IPS-11a (cell line): Measurements from ENCODE around the gene CENPI.
"Not testable (repeated sequence)": the region's sequence is repeated elsewhere in the genome, so short reads cannot be mapped to it uniquely, and the experiment has no call there.

Experiments used
- H3K4me3 ChIP-seq: one replicate; pipeline ENCODE4 v1.5.1; 2013; ENCODE audit warnings: low read depth, low read length, control low read depth

The CENPI gene

GRCh38 chrX:101097546-101098453 lies at the start of gene CENPI:
TSS of gene CENPI (plus strand) at chrX:101098204. CDS start at chrX:101101071, 2,867 bp downstream.
- H3K4me3 ChIP-seq = peak within 1 kb of the TSS; percentile 61

GRCh38 chrX:101051153-101051548 lies 46.9 kb upstream of the CENPI start:
- H3K4me3 ChIP-seq = peak overlapping the region; percentile 51

- peak within 1 kb of the TSS; percentile 51 for H3K4me3 ChIP-seq
Observed at GRCh38 chrX:101051549-101052302, 46.3 kb upstream of the CENPI start, which contains the start of gene TRMT2B. TSS of gene TRMT2B (minus strand) at chrX:101052111. CDS start at chrX:101042289, 9,822 bp downstream.

GRCh38 chrX:101056551-101056950 lies 41.5 kb upstream of the CENPI start:
- not testable (repeated sequence) for H3K4me3 ChIP-seq

- no peak overlapping the region for H3K4me3 ChIP-seq
Observed at GRCh38 chrX:101057093-101057714, 40.8 kb upstream of the CENPI start.

GRCh38 chrX:101062176-101062575 lies 35.8 kb upstream of the CENPI start:
- no peak overlapping the region for H3K4me3 ChIP-seq

- H3K4me3 ChIP-seq = no peak overlapping the region
Observed at GRCh38 chrX:101071582-101071981, 26.4 kb upstream of the CENPI start.

GRCh38 chrX:101078716-101079598 lies 19.0 kb upstream of the CENPI start, which contains the start of gene TMEM35A:
TSS of gene TMEM35A (plus strand) at chrX:101078879. CDS start at chrX:101079003, 124 bp downstream.
- H3K4me3 ChIP-seq = peak within 1 kb of the TSS; percentile 61

GRCh38 chrX:101079736-101080270 lies 18.2 kb upstream of the CENPI start:
- no peak overlapping the region for H3K4me3 ChIP-seq

GRCh38 chrX:101080326-101081124 lies 17.5 kb upstream of the CENPI start:
- no peak overlapping the region for H3K4me3 ChIP-seq

GRCh38 chrX:101081231-101081630 lies 16.8 kb upstream of the CENPI start:
- H3K4me3 ChIP-seq = no peak overlapping the region

- H3K4me3 ChIP-seq = no peak overlapping the region
Observed at GRCh38 chrX:101091817-101092216, 6.2 kb upstream of the CENPI start.

GRCh38 chrX:101108284-101108683 lies 10.3 kb downstream of the CENPI start:
- no peak overlapping the region for H3K4me3 ChIP-seq

- H3K4me3 ChIP-seq = no peak overlapping the region
Observed at GRCh38 chrX:101117701-101118100, 19.7 kb downstream of the CENPI start.

- no peak overlapping the region for H3K4me3 ChIP-seq
Observed at GRCh38 chrX:101136235-101136634, 38.2 kb downstream of the CENPI start.
